ENCODE measurements around the gene PHF5A. TPM values are rescaled to one million over a fixed set of nuclear protein-coding genes. Genes with fewer than 3 reads are reported as not detected.

PHF5A gene
- total RNA-seq, 1 donor from 2014 or later, result 61.1 TPM

- no peak overlapping the region for H3K4me3 ChIP-seq (ENCODE audit: low read depth, low read length)
- DNase-seq (ENCODE audit: low read depth), result no peak
- no peak for TF ChIP-seq CTCF (conservative IDR thresholded peaks at IDR 0.05; ENCODE audit: low read depth, low read length)
Observed at GRCh38 chr22:41411021-41411851, 57.3 kb downstream of the PHF5A start.

- TF ChIP-seq CTCF (conservative IDR thresholded peaks at IDR 0.05; ENCODE audit: low read depth, low read length), result no peak
- DNase-seq (ENCODE audit: low read depth), result no peak
- H3K4me3 ChIP-seq (ENCODE audit: low read depth, low read length), result no peak overlapping the region
Observed at GRCh38 chr22:41410311-41410751, 58.2 kb downstream of the PHF5A start.

Other genes with a start within 250 kb of the PHF5A start
- gene CHADL, start 227.8 kb downstream of the PHF5A start, total RNA-seq, result 0.87 and 1.3 TPM in 2 replicates
- gene RANGAP1, start 182.5 kb downstream of the PHF5A start, total RNA-seq, result 251 and 275 TPM in 2 replicates
- 55.6 and 75.5 TPM in 2 replicates for gene ZC3H7B, start 167.2 kb downstream of the PHF5A start, total RNA-seq
- gene TEF, start 86.8 kb downstream of the PHF5A start, total RNA-seq, result 0.81 and 1.8 TPM in 2 replicates
- 31.8 and 33.4 TPM in 2 replicates for gene TOB2, start 21.9 kb downstream of the PHF5A start, total RNA-seq
- gene ACO2, start 425 bp upstream of the PHF5A start, total RNA-seq, result 58.8 and 81.8 TPM in 2 replicates
- gene POLR3H, start 75.8 kb upstream of the PHF5A start, total RNA-seq, result 9.5 and 17.0 TPM in 2 replicates
- gene CSDC2, start 92.3 kb upstream of the PHF5A start, total RNA-seq, result 3.6 and 4.3 TPM in 2 replicates
- gene PMM1, start 121.1 kb upstream of the PHF5A start, total RNA-seq, result 34.1 and 61.2 TPM in 2 replicates
- 21.8 and 180 TPM in 2 replicates for gene DESI1, start 152.4 kb upstream of the PHF5A start, total RNA-seq
- 368 and 606 TPM in 2 replicates for gene XRCC6, start 152.6 kb upstream of the PHF5A start, total RNA-seq
- gene SNU13, start 220.2 kb upstream of the PHF5A start, total RNA-seq, result 183 and 246 TPM in 2 replicates
- 0.14 and 0.35 TPM in 2 replicates for gene MEI1, start 230.8 kb upstream of the PHF5A start, total RNA-seq